Mesenchymal stem cell (in vitro differentiated cells and primary cell): ENCODE measurements around the gene SLC12A5.
"Not testable (repeated sequence)": the region's sequence is repeated elsewhere in the genome, so short reads cannot be mapped to it uniquely, and the experiment has no call there.

Experiments used
- DNase-seq: peaks from one replicate; pipeline ENCODE4 v3.0.0-alpha.2; 2013
- H2AFZ ChIP-seq: one replicate; pipeline ENCODE4 v1.6.1; 2013; ENCODE audit warnings: low read depth, mild to moderate bottlenecking, control low read depth, inconsistent platforms, low read length, moderate library complexity
- H2AK5ac ChIP-seq: 2 replicates; pipeline ENCODE4 v1.6.1; 2013; ENCODE audit warnings: low read length, moderate library complexity, mild to moderate bottlenecking, inconsistent platforms; ENCODE audit not compliant: severe bottlenecking
- H2BK120ac ChIP-seq: one replicate; pipeline ENCODE4 v1.6.1; 2013; ENCODE audit warnings: low read depth, mild to moderate bottlenecking, inconsistent platforms, low read length, moderate library complexity
- H2BK12ac ChIP-seq, 2 experiments: one replicate each; pipeline ENCODE4 v1.6.1; 2013; ENCODE audit warnings: inconsistent platforms in 2 of 2, low read length in 2 of 2, mild to moderate bottlenecking in 2 of 2, moderate library complexity in 2 of 2, control low read depth in 1 of 2
- H2BK15ac ChIP-seq: one replicate; pipeline ENCODE4 v1.6.1; 2013; ENCODE audit warnings: mild to moderate bottlenecking, low read depth, inconsistent platforms; ENCODE audit not compliant: poor library complexity, severe bottlenecking
- H2BK5ac ChIP-seq: 2 replicates; pipeline ENCODE4 v1.6.1; 2013; ENCODE audit warnings: low read depth, mild to moderate bottlenecking, low read length, control low read depth, inconsistent platforms; ENCODE audit not compliant: poor library complexity, severe bottlenecking
- H3K14ac ChIP-seq, 2 experiments: one replicate each; pipeline ENCODE4 v1.6.1; 2013; ENCODE audit warnings: inconsistent platforms in 2 of 2, low read length in 2 of 2, control low read depth in 1 of 2, mild to moderate bottlenecking in 1 of 2, moderate library complexity in 1 of 2
- H3K18ac ChIP-seq, 2 experiments: one replicate each; pipeline ENCODE4 v1.6.1; 2013; ENCODE audit warnings: inconsistent platforms in 2 of 2, low read length in 2 of 2, control low read depth in 1 of 2, low read depth in 1 of 2, mild to moderate bottlenecking in 1 of 2
- H3K23ac ChIP-seq, 2 experiments: one replicate each; pipeline ENCODE4 v1.6.1; 2013; ENCODE audit warnings: inconsistent platforms in 2 of 2, low read length in 2 of 2, mild to moderate bottlenecking in 2 of 2, moderate library complexity in 2 of 2, control low read depth in 1 of 2
- H3K27ac ChIP-seq: 2 replicates; pipeline ENCODE4 v1.5.1; 2013; ENCODE audit warnings: mild to moderate bottlenecking, moderate library complexity, low read length, control low read depth, inconsistent platforms; ENCODE audit not compliant: poor library complexity, severe bottlenecking
- H3K27me3 ChIP-seq, 2 experiments: 2 replicates each; pipeline versions ENCODE4 v1.6.1 to v1.7.0; 2013; ENCODE audit warnings: low read length in 2 of 2, mild to moderate bottlenecking in 2 of 2, moderate library complexity in 2 of 2, control low read depth in 1 of 2, inconsistent platforms in 1 of 2; ENCODE audit not compliant: control insufficient read depth in 1 of 2, insufficient read depth in 1 of 2
- H3K36me3 ChIP-seq, 2 experiments: 2 replicates each; pipeline versions ENCODE4 v1.6.1 to v1.7.0; 2013; ENCODE audit warnings: low read length in 2 of 2, control low read depth in 1 of 2, inconsistent platforms in 1 of 2, low read depth in 1 of 2, mild to moderate bottlenecking in 1 of 2; ENCODE audit not compliant: insufficient read depth in 2 of 2, control insufficient read depth in 1 of 2
- H3K4ac ChIP-seq, 2 experiments: one replicate each; pipeline ENCODE4 v1.6.1; 2013; ENCODE audit warnings: inconsistent platforms in 2 of 2, low read length in 2 of 2, mild to moderate bottlenecking in 2 of 2, moderate library complexity in 2 of 2, control low read depth in 1 of 2, low read depth in 1 of 2
- H3K4me1 ChIP-seq: 2 replicates; pipeline ENCODE4 v1.6.1; 2013; ENCODE audit warnings: low read depth, low read length, control low read depth; ENCODE audit not compliant: control insufficient read depth, insufficient read depth
- H3K4me2 ChIP-seq: 2 replicates; pipeline ENCODE4 v1.6.1; 2013; ENCODE audit warnings: low read length, mild to moderate bottlenecking, inconsistent platforms; ENCODE audit not compliant: poor library complexity, severe bottlenecking
- H3K4me3 ChIP-seq, 2 experiments: 2 replicates each; pipeline versions ENCODE4 v1.5.1 to v1.7.0; 2013; ENCODE audit warnings: low read length in 2 of 2, mild to moderate bottlenecking in 2 of 2, control low read depth in 1 of 2, low read depth in 1 of 2; ENCODE audit not compliant: insufficient read depth in 1 of 2
- H3K79me1 ChIP-seq: replicated peaks from 2 replicates; pipeline ENCODE4 v1.6.1; 2013; ENCODE audit warnings: mild to moderate bottlenecking, control low read depth, low read length, inconsistent platforms; ENCODE audit not compliant: poor library complexity, severe bottlenecking
- H3K9ac ChIP-seq: 2 replicates; pipeline ENCODE4 v1.7.0; 2013; ENCODE audit warnings: mild to moderate bottlenecking, low read length, moderate library complexity
- H3K9me3 ChIP-seq: 2 replicates; pipeline ENCODE4 v1.7.0; 2013; ENCODE audit warnings: mild to moderate bottlenecking, low read length; ENCODE audit not compliant: control insufficient read depth
- H4K8ac ChIP-seq: one replicate; pipeline ENCODE4 v1.6.1; 2013; ENCODE audit warnings: inconsistent platforms, mild to moderate bottlenecking, low read length, moderate library complexity
- H4K91ac ChIP-seq: one replicate; pipeline ENCODE4 v1.6.1; 2013; ENCODE audit warnings: mild to moderate bottlenecking, low read length, inconsistent platforms
- WGBS: methylation state at CpG from one replicate; pipeline ENCODE4 v1.1.7; 2013; ENCODE audit warnings: mixed read lengths; 5-methylcytosine and 5-hydroxymethylcytosine counted together

Gene SLC12A5

GRCh38 chr20:45994761-45995493 is 34.1 kb upstream of the SLC12A5 start:
- Histone ChIP-seq H3K9me3 (no peaks in the 10 kb centered on the region), H2BK15ac (no peak overlapping the region), H2AK5ac (no peak overlapping the region), H3K9ac (no peak overlapping the region), H3K27ac (no peak overlapping the region), H3K18ac (no peak overlapping the region), H2BK5ac (no peak overlapping the region), H3K23ac (no peak overlapping the region), H2BK120ac (no peak overlapping the region), H3K36me3 (no peaks in the 10 kb centered on the region), H3K79me1 (no peaks in the 10 kb centered on the region), H3K14ac (no peak overlapping the region), H2AFZ (no peak overlapping the region), H4K91ac (no peak overlapping the region), H3K4me3 (no peak overlapping the region), H2BK12ac (no peak overlapping the region), H3K4me2 (no peak overlapping the region), H4K8ac (no peak overlapping the region), H3K4ac (no peak overlapping the region), H3K4me1 (peaks cover 2% of the 10 kb centered on the region), H3K27me3 (peaks cover 34 to 54% of the 10 kb centered on the region in 2 experiments)
- DNase-seq: no peak
- 80% methylated on average over 9 of the region's 9 CpGs for WGBS

- H3K27me3 ChIP-seq: peaks cover 38 to 57% of the 10 kb centered on the region in 2 experiments
- H3K4ac ChIP-seq, H3K23ac ChIP-seq, H2BK12ac ChIP-seq, H4K8ac ChIP-seq, H3K9ac ChIP-seq, H3K14ac ChIP-seq, H4K91ac ChIP-seq, H2BK15ac ChIP-seq, H2AFZ ChIP-seq, H3K9me3 ChIP-seq, DNase-seq, H3K79me1 ChIP-seq, H3K18ac ChIP-seq, H3K4me2 ChIP-seq, H3K4me3 ChIP-seq, H3K36me3 ChIP-seq, H3K4me1 ChIP-seq, H2BK5ac ChIP-seq, H2BK120ac ChIP-seq, H3K27ac ChIP-seq, H2AK5ac ChIP-seq: not testable (repeated sequence)
- WGBS: 84% methylated on average over 6 of the region's 6 CpGs
Observed at GRCh38 chr20:45995495-45996097, 33.4 kb upstream of the SLC12A5 start.

GRCh38 chr20:45997187-45997586 is 31.8 kb upstream of the SLC12A5 start:
- WGBS: 44% methylated on average over 3 of the region's 3 CpGs
- no peak overlapping the region for H2BK120ac ChIP-seq
- H2BK15ac ChIP-seq: no peak overlapping the region
- no peak overlapping the region for H3K9ac ChIP-seq
- no peak overlapping the region for H3K18ac ChIP-seq
- H2BK12ac ChIP-seq: no peak overlapping the region
- H3K79me1 ChIP-seq: no peaks in the 10 kb centered on the region
- H2BK5ac ChIP-seq: no peak overlapping the region
- H3K27me3 ChIP-seq: peaks cover 51 to 67% of the 10 kb centered on the region in 2 experiments
- no peak overlapping the region for H3K4me2 ChIP-seq
- no peak overlapping the region for H2AFZ ChIP-seq
- H3K4me3 ChIP-seq: no peak overlapping the region
- H3K27ac ChIP-seq: no peak overlapping the region
- no peak overlapping the region for H3K14ac ChIP-seq
- H3K4me1 ChIP-seq: peaks cover 2% of the 10 kb centered on the region
- H3K4ac ChIP-seq: no peak overlapping the region
- H2AK5ac ChIP-seq: no peak overlapping the region
- H3K36me3 ChIP-seq: no peaks in the 10 kb centered on the region
- H4K91ac ChIP-seq: no peak overlapping the region
- H4K8ac ChIP-seq: no peak overlapping the region
- H3K23ac ChIP-seq: no peak overlapping the region
- H3K9me3 ChIP-seq: no peaks in the 10 kb centered on the region
- no peak for DNase-seq

- Histone ChIP-seq H3K9ac (no peak overlapping the region), H4K8ac (no peak overlapping the region), H2BK5ac (no peak overlapping the region), H3K27me3 (peaks cover 55 to 67% of the 10 kb centered on the region in 2 experiments), H3K9me3 (no peaks in the 10 kb centered on the region), H3K4ac (no peak overlapping the region), H3K18ac (no peak overlapping the region), H2BK120ac (no peak overlapping the region), H3K14ac (no peak overlapping the region), H3K4me1 (peaks cover 2% of the 10 kb centered on the region), H3K4me2 (no peak overlapping the region), H4K91ac (no peak overlapping the region), H3K23ac (no peak overlapping the region), H2BK15ac (no peak overlapping the region), H2AFZ (no peak overlapping the region), H3K27ac (no peak overlapping the region), H3K4me3 (no peak overlapping the region), H3K36me3 (no peaks in the 10 kb centered on the region), H3K79me1 (no peaks in the 10 kb centered on the region), H2AK5ac (no peak overlapping the region), H2BK12ac (no peak overlapping the region)
- 57% methylated on average over 2 of the region's 2 CpGs for WGBS
- no peak for DNase-seq
Observed at GRCh38 chr20:45998337-45998736, 30.7 kb upstream of the SLC12A5 start.
